GM21515 (cell line): Measurements from ENCODE around the gene SNAPC1.
A peak's percentile ranks its signal among the peaks of the same experiment; 100 is the strongest.

ENCODE experiments used
- ATAC-seq: cut with Tn5 transposase; IDR thresholded peaks from one replicate; pipeline ENCODE4 v1.9.1; 2021; ENCODE audit not compliant: unreplicated experiment

SNAPC1 gene

DNA sequence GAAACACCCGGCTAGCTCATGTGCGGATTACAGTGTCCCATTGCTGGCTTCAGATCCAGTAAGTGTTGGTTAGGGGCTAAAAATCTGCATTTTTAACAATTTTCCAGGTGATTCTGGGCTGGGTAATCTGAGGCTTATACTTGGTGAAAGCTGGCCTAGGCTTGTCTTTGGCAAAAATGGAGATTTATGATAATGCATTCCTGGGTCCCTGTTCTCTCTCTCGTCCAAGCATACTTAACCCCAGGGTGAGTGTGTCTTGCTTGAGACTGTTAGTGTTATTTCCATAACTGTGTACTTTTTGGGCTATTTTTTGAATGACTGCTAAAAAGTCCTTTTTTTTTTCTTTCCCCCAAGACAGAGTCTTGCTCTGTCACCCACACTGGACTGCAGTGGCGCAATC is 43.2 kb downstream of the SNAPC1 start:
- no peak for ATAC-seq

DNA sequence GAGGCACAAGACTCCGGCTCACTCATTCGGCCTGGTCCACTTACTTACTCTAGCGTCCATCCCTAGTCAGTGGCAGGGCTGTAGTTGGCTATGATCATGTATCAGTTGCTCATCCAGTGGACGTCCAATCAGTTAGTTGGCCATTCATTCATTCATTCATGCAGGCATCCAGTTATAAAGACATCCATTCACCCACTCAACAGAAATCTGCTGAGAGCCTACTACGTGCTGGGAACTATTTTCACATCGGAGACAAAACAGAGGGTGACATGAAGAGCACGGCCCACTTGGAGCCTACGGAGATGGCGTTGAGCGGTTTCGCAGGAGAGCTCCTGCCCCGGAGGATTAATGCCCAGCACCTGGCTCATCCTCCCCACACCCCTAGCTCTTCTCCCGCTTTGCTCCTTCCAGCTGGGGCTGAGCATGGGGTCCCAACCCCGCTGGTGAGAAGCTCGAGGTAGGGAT is 49.7 kb downstream of the SNAPC1 start:
- ATAC-seq = no peak

DNA sequence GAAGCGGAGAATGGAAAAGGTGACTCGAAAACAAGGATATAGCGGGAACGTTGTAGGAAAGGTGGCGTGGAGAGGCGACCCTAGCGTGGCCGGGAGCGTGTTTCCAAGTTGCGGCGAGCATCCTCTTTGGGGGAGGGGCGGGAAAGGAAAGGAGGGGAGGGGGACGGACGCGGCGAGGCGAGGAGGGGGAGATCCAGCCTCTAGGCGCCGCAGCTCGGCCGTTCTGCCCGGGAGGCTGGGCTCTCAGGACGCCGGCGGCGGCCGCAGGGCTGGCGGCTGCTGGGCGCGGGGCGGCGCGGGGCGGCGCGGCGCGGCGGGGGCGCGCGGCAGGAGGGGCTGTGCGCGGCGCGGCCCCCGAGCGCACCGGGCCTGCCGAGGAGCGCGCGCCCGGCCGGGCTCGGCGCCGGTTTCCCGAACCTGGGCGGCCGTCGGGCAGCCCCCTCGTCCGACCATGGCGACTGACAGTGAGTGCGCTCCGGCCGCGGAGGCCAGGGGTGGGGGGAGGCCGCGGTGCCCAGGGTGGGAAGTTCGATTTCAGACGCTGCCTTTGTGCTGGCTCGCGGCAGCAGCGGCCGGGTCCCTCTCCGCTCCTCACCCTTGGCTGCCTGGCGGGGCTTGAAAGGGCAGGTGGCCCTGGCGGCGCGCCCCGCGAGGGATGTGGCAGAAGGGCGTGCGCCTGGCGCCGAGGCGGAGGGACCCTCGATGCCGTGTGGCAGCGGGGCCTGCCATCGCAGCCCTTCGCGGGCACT is 50.3 kb downstream of the SNAPC1 start, which contains the start of gene SYT16:
Gene SYT16, plus strand, starts transcription at position 357 of the 749 bp plus-strand sequence.
- no peak for ATAC-seq

DNA sequence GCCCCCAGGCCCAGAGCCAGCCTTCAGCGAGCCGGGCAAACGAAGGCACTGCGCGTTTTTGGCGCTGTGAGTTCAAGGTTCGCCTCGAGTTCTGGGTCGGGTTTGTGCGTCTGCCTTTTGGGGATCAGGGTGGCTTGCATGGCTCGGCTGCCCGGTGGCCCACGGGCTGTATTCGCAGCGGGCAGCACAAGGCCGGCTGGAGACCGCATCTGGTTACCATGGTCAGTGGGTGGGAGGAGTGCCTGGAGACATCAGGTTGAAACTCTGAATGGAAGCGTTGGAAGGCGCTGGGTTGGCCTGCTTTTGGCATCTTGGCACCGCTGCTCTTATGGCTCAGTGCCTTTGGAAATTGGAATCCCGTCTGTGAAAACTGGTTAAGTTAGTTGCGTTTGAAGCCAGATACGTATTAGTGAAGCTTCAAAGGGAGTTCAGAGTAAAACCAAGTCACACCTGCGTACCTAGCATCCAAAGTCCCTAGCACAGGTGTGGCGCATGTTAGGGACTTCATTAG is 50.9 kb downstream of the SNAPC1 start:
- no peak for ATAC-seq

DNA sequence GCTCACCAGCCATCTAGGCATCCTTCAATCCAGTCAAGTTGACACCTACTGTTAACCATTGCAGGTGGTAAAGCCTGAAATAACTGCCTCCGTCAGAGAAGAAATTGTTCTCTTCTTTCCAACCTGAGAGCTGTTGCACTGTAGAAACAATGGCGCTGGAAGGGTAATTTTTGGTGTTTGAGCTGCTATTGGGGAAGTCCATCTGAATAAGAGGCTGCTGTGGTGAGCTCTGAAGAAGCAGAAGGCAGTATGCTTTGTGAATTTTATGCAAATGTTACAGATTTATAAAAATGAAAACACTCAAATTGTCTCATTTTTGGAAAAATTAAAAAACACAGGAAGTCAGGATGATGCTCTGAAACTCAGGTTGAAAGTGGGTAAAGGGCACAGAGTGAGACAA is 60.2 kb downstream of the SNAPC1 start:
- no peak for ATAC-seq

DNA sequence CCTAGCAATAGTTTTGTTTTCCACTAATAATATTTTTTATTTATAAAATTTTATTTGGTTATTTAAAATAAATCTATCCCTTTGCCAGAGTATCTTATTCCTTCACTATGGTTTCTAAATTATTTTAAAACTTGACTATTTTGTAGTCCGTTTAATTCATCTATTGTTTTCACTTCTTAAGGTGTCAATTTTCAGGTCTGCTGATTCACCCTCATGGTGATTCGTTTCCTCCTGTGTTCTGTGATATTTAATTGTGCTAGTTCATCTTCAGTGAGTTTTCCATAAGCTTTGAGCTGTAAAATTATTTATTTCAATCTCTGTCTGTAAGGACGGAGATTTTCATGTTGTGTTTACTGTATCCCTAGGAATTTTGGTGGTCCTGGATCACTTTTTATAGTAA is 70.6 kb downstream of the SNAPC1 start:
- no peak for ATAC-seq

DNA sequence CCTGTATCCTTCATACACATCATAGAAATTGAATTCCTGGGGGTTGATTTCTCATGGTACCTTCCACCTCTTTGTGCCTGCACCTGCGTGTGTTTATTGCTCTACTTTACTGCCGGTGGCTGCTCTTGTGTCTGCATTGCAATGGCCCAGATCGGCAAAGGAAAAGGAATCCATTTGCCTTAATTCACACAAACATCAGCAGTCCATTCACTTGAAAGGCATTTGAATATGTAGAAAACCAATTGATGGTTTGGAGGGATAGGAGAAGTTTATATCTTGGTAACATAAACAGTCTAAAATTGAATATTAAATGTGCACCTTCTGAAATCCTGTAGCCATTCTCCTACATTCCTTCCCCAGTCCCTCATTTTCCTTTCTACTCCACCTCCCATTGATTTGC is 74.0 kb downstream of the SNAPC1 start:
- no peak for ATAC-seq

DNA sequence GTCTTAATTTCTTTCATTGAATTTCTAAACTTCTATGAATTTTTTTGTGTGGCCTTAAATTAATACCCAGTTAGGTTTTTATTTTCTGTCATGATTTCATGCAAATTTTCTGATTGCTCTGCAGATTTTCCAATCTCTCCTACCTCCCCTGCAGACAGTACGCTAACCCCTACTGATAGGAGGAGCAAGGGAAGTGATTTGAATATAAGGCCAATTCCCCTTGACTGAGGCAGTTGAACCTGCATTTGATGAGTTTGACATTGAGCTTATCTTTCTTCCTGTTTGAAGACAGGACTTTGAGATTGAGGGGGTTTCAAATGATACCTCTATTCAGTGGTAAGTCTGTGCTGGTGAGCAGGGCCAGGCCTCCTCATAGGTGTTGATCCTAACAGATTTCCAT is 74.6 kb downstream of the SNAPC1 start:
- ATAC-seq = no peak

DNA sequence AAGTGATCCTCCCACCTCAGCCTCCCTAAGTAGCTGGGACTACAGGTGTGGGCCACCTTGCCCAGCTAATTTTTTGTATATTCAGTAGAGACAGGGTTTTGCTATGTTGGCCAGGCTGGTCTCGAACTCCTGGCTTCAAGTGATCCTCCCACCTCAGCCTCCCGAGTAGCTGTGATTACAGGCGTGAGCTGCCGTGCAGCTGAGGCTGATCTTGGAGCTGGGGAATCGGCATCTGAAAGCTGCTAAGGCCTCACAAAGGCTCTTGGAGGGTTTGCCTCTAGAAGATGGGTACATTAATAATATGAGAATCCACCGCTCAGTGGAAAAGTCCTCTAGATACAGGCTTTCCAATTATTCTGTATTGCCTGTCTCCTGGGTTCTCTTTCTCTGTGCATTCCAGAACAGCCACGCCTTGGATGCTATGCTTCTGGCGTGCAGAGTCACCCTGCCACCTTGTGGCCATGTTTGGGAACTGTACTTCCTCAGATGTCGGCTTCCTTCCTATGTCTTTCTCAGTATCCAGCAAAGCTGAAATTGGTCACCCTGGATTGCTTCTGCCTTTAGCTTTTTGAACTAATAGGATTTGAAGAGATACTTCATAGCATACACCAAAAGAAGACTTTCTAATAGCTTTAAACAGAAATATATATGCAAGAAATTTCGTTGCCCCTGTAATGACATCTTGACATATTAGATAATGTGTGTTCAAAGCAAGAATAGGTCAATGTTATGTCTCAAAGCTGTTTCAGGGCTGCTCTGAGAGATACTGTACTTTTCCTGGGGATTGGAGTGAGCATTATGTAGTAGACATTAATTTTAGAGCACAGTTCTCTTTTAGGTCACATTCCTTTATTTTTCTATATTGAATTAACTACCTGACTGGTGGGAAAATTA is 75.4 kb downstream of the SNAPC1 start:
- ATAC-seq = peak; percentile 77

DNA sequence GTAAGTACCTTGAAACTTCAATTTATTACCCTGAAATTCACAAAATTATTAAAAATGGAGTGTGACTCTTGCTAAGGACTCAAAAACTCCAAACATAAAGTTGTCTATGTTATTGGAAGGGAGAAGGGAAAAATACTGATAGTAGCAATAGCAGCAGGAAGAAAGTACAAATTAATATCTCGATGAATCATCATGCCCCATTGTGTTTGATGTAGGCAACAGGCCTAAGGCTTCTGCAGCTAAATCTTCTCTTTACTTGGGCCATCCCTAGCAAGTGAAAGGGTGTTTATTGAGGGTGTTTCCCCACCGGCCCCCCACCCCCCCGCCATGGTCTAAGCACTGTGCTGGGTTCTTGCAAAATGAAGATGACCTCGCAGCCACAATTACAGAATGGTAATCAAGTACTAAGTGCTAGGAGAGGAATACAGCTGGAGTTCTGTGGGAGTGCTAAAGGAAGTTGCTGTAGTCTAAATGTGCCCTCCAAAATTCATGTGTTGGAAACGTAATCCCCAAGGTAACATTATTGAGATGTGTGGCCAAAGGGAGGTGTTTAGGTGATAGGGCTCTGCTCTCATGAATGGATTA is 76.5 kb downstream of the SNAPC1 start:
- no peak for ATAC-seq

DNA sequence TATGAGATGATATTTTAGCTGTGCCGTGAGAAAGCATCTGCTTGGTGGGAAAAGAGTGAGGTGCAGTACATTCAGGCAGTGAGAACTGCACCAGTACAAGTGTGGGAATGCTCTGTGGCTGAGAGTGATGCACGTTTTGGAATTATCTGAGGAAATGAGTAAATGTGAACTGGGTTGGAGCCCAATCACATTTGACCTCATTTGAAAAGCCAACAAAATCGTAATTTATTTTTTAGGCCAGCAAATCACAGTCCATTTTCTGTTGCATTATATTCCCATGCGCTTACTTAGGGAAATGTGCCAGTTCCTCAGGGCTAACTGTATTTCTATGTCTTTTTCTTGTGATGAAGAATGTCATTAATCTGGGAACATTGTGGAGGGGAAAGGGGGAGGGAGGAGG is 77.3 kb downstream of the SNAPC1 start:
- ATAC-seq = no peak

DNA sequence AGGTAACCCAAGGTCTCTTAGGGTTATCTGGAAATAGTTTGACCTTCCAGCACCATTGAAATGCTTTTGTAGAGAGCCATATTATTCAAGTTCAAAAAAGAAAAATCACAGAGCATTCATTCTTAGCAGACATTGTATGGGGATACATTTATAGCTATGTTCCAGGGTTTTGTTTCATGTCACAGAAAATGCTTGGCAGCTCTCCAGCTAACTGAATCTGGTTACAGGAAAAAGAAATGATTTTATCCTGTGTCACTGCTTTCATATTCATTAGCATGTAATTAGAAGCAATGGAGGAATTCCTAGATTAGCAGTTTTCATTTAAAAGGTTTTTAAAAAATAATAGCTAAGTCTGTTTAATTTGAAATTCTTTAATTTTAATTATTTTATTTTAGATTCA is 78.9 kb downstream of the SNAPC1 start:
- no peak for ATAC-seq
